ENCODE data around the gene RRP1B. TPM values are rescaled to one million over a fixed set of nuclear protein-coding genes. Genes with fewer than 3 reads are reported as not detected.
A peak's percentile ranks its signal among the peaks of the same experiment; 100 is the strongest.

RRP1B gene
- total RNA-seq, 1 donor from 2014 or later: 70.4 TPM

GRCh38 chr21:43716376-43717165, 57.2 kb downstream of the RRP1B start:
- no peak for DNase-seq (ENCODE audit: low read depth, low spot score)
- H3K4me3 Mint-ChIP-seq: peak overlapping the region; percentile 67
- H3K27ac Mint-ChIP-seq (ENCODE audit: unreplicated experiment): no peak overlapping the region
- peaks cover 11% of the 10 kb centered on the region for H3K4me1 Mint-ChIP-seq
- no peak for TF ChIP-seq CTCF (conservative IDR thresholded peaks at IDR 0.05)
- H3K27me3 Mint-ChIP-seq (ENCODE audit: low read depth): peaks cover 12% of the 10 kb centered on the region
- H3K9me3 Mint-ChIP-seq: no peaks in the 10 kb centered on the region
- no peaks in the 10 kb centered on the region for H3K36me3 Mint-ChIP-seq (ENCODE audit: low read depth)

- no peak for TF ChIP-seq CTCF (conservative IDR thresholded peaks at IDR 0.05)
- DNase-seq (ENCODE audit: low read depth, low spot score): no peak
- Mint-ChIP-seq H3K4me1 (peaks cover 7% of the 10 kb centered on the region), H3K9me3 (no peaks in the 10 kb centered on the region), H3K27ac (ENCODE audit: unreplicated experiment) (no peak overlapping the region), H3K36me3 (ENCODE audit: low read depth) (no peaks in the 10 kb centered on the region), H3K4me3 (peak overlapping the region; percentile 91), H3K27me3 (ENCODE audit: low read depth) (peaks cover 12% of the 10 kb centered on the region)
These were observed 58.0 kb downstream of the RRP1B start for GRCh38 chr21:43717166-43717853.

GRCh38 chr21:43717967-43718871, 58.9 kb downstream of the RRP1B start:
- DNase-seq (ENCODE audit: low read depth, low spot score): no peak
- Mint-ChIP-seq H3K27me3 (ENCODE audit: low read depth) (peaks cover 12% of the 10 kb centered on the region), H3K4me3 (peak overlapping the region; percentile 91), H3K4me1 (peaks cover 5% of the 10 kb centered on the region), H3K27ac (ENCODE audit: unreplicated experiment) (no peak overlapping the region), H3K9me3 (no peaks in the 10 kb centered on the region), H3K36me3 (ENCODE audit: low read depth) (no peaks in the 10 kb centered on the region)
- no peak for TF ChIP-seq CTCF (conservative IDR thresholded peaks at IDR 0.05)

- Mint-ChIP-seq H3K27me3 (ENCODE audit: low read depth) (peaks cover 12% of the 10 kb centered on the region), H3K27ac (ENCODE audit: unreplicated experiment) (no peak within 1 kb of the TSS), H3K4me1 (peaks cover 5% of the 10 kb centered on the region), H3K9me3 (no peaks in the 10 kb centered on the region), H3K36me3 (ENCODE audit: low read depth) (no peaks in the 10 kb centered on the region), H3K4me3 (peak within 1 kb of the TSS; percentile 91)
- TF ChIP-seq CTCF (conservative IDR thresholded peaks at IDR 0.05): no peak
- peak; percentile 73 for DNase-seq (ENCODE audit: low read depth, low spot score)
These were observed 59.8 kb downstream of the RRP1B start, which contains the start of gene PDXK for GRCh38 chr21:43718872-43719747. Gene PDXK (plus strand): TSS chr21:43719129. CDS start chr21:43719295, 166 bp downstream.
